SU-DHL-6 (cell line): ENCODE results near the gene ENOX1.

Experiments
- H2AFZ ChIP-seq: fragments of 200-600 bp; sonication (generic); 2 replicates; pipeline ENCODE4 v1.6.1; 2014; ENCODE audit warnings: low read depth, mild to moderate bottlenecking, moderate library complexity, mixed read lengths, antibody characterized with exemption, low read length; ENCODE audit not compliant: severe bottlenecking
- H3F3A ChIP-seq: fragments of 200-600 bp; shearing (Covaris generic); 2 replicates; pipeline ENCODE4 v1.6.0; 2016; ENCODE audit warnings: antibody characterized with exemption, mild to moderate bottlenecking; ENCODE audit not compliant: insufficient read depth
- H3K27ac ChIP-seq: fragments of 200-600 bp; sonication (generic); 2 replicates; pipeline ENCODE4 v1.5.1; 2016; ENCODE audit warnings: low read depth, mild to moderate bottlenecking, low read length, moderate library complexity, mixed read lengths
- H3K27me3 ChIP-seq: fragments of 200-600 bp; sonication (generic), shearing (Covaris generic); 2 replicates; pipeline ENCODE4 v1.6.0; 2014; ENCODE audit warnings: mild to moderate bottlenecking, low read length
- H3K36me3 ChIP-seq: fragments of 200-600 bp; sonication (generic); 2 replicates; pipeline ENCODE4 v1.6.1; 2014; ENCODE audit warnings: mild to moderate bottlenecking, low read length, mixed read lengths
- H3K4me2 ChIP-seq: fragments of 300-600, 200-600 bp; shearing (Covaris generic), sonication (generic); 2 replicates; pipeline ENCODE4 v1.6.0; 2014; ENCODE audit warnings: low read length, low read depth, mild to moderate bottlenecking; ENCODE audit not compliant: poor library complexity, severe bottlenecking
- H3K4me3 ChIP-seq: fragments of 200-600 bp; sonication (generic); 2 replicates; pipeline ENCODE4 v1.5.1; 2014; ENCODE audit warnings: antibody characterized with exemption, low read length, mild to moderate bottlenecking, mixed read lengths; ENCODE audit not compliant: insufficient read depth, poor library complexity, severe bottlenecking
- H3K79me2 ChIP-seq: fragments of 200-600 bp; sonication (generic); 2 replicates; pipeline ENCODE4 v1.6.1; 2014; ENCODE audit warnings: mild to moderate bottlenecking, low read length, moderate library complexity; ENCODE audit not compliant: insufficient read depth
- H3K9ac ChIP-seq: fragments of 200-600 bp; sonication (generic); 2 replicates; pipeline ENCODE4 v1.7.0; 2014; ENCODE audit warnings: mild to moderate bottlenecking, low read length
- H3K9me2 ChIP-seq: fragments of 200-600 bp; sonication (generic); replicated peaks from 2 replicates; pipeline ENCODE4 v1.6.1; 2014; ENCODE audit warnings: low read length; ENCODE audit not compliant: insufficient read depth
- H3K9me3 ChIP-seq: fragments of 200-600 bp; sonication (generic); 2 replicates; pipeline ENCODE4 v1.6.1; 2014; ENCODE audit warnings: low read length, mixed read lengths; ENCODE audit not compliant: insufficient read depth
- H4K20me1 ChIP-seq: fragments of 200-600 bp; sonication (generic); 2 replicates; pipeline ENCODE4 v1.6.1; 2014; ENCODE audit warnings: low read depth, mild to moderate bottlenecking, antibody characterized with exemption, low read length, moderate library complexity, mixed read lengths
- EZH2phosphoT487 ChIP-seq: fragments of 200-600 bp; sonication (generic), shearing (Covaris generic); conservative IDR thresholded peaks from 2 replicates; pipeline ENCODE4 v1.6.1; 2018; ENCODE audit warnings: mild to moderate bottlenecking, antibody characterized with exemption, low read length, moderate library complexity, mixed read lengths
- TF ChIP-seq, protein P1 (sequence below): fragments of 200-600 bp; sonication (generic); IDR thresholded peaks from one replicate; pipeline ENCODE4 v1.5.1; 2017; ENCODE audit warnings: antibody characterized with exemption, mild to moderate bottlenecking, low read length, moderate library complexity; ENCODE audit not compliant: insufficient read depth, poor library complexity, severe bottlenecking

Gene ENOX1

DNA sequence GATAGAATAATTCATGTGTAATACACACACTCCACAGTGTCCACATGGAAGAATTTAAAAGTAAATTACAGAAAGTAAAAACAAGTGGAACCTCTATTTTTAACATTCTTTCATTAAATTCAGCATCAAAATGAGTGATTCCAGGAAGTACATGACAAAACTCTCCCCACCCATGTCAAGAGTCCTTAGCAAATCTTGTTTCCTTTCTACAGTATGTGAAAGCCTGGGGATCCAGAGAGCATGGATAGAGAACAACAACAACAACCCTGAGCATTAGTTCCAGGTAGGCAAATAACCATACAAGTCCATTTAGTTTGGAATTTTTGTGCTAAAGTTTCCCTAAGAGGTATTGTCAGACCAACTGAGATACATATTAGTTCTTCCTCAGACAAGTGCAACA is 267.9 kb downstream of the ENOX1 start:
- Histone ChIP-seq H3K27ac (no peak overlapping the region), H2AFZ (no peak overlapping the region), H3K27me3 (no peaks in the 10 kb centered on the region), H3K4me2 (no peak overlapping the region), H3K36me3 (no peaks in the 10 kb centered on the region), H3K9me2 (no peaks in the 10 kb centered on the region), H3K4me3 (no peak overlapping the region), H4K20me1 (no peaks in the 10 kb centered on the region), H3K9ac (no peak overlapping the region), H3F3A (no peaks in the 10 kb centered on the region), H3K79me2 (no peaks in the 10 kb centered on the region), H3K9me3 (no peaks in the 10 kb centered on the region)
- TF ChIP-seq, protein P1, sequence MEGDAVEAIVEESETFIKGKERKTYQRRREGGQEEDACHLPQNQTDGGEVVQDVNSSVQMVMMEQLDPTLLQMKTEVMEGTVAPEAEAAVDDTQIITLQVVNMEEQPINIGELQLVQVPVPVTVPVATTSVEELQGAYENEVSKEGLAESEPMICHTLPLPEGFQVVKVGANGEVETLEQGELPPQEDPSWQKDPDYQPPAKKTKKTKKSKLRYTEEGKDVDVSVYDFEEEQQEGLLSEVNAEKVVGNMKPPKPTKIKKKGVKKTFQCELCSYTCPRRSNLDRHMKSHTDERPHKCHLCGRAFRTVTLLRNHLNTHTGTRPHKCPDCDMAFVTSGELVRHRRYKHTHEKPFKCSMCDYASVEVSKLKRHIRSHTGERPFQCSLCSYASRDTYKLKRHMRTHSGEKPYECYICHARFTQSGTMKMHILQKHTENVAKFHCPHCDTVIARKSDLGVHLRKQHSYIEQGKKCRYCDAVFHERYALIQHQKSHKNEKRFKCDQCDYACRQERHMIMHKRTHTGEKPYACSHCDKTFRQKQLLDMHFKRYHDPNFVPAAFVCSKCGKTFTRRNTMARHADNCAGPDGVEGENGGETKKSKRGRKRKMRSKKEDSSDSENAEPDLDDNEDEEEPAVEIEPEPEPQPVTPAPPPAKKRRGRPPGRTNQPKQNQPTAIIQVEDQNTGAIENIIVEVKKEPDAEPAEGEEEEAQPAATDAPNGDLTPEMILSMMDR = no peak
- no peak for TF ChIP-seq EZH2phosphoT487

DNA sequence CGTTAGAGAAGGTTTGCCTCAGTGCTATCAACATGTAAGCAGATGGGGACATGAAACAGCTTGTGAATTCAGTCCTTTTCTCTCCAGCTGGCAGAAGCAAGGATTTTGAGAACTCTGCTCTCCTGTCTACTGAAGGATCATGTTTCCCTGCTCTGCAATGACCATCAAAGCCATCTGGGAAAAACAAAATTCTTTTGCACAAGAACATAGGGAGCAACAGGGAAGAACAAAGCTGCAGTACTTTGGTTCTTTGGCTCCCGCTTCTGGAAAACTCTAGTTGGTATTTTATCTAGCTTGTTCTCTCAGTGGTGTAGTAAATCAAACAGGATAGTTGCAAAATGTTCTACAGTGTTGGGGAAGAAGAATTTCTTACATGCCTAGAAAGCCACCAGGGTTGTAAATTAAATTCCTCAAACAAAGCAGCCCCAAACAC is 270.4 kb downstream of the ENOX1 start:
- Histone ChIP-seq H3K27me3 (no peaks in the 10 kb centered on the region), H3F3A (no peaks in the 10 kb centered on the region), H3K4me2 (no peak overlapping the region), H4K20me1 (no peaks in the 10 kb centered on the region), H3K27ac (no peak overlapping the region), H3K4me3 (no peak overlapping the region), H3K79me2 (no peaks in the 10 kb centered on the region), H3K9me3 (no peaks in the 10 kb centered on the region), H3K36me3 (no peaks in the 10 kb centered on the region), H3K9me2 (no peaks in the 10 kb centered on the region), H2AFZ (no peak overlapping the region), H3K9ac (no peak overlapping the region)
- TF ChIP-seq EZH2phosphoT487 = no peak
- TF ChIP-seq, protein P1 = no peak

DNA sequence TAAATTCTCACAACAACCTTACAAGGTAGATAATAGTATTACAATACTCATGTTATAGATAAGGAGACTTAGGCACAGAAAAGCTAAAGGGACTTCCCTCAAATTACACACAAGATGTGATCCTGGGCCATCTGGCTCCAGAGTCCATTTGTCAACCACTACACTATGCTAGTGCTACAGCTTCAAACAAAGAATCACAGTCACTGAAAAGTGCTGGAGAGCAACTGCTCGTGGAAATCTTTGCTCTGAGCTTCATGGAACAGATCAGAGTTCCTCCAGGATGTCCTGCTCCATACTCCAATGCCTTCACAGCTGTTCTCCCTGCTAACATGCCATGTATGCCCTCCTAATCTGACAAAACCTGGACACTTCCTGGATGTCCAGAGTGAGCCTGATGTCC is 271.2 kb downstream of the ENOX1 start:
- H3K27me3 ChIP-seq = no peaks in the 10 kb centered on the region
- no peak overlapping the region for H3K9ac ChIP-seq
- no peaks in the 10 kb centered on the region for H3F3A ChIP-seq
- no peak for TF ChIP-seq EZH2phosphoT487
- TF ChIP-seq, protein P1 = no peak
- H3K27ac ChIP-seq = no peak overlapping the region
- no peaks in the 10 kb centered on the region for H4K20me1 ChIP-seq
- no peaks in the 10 kb centered on the region for H3K9me3 ChIP-seq
- no peak overlapping the region for H3K4me3 ChIP-seq
- no peak overlapping the region for H3K4me2 ChIP-seq
- no peaks in the 10 kb centered on the region for H3K9me2 ChIP-seq
- no peak overlapping the region for H2AFZ ChIP-seq
- H3K79me2 ChIP-seq = no peaks in the 10 kb centered on the region
- H3K36me3 ChIP-seq = no peaks in the 10 kb centered on the region

DNA sequence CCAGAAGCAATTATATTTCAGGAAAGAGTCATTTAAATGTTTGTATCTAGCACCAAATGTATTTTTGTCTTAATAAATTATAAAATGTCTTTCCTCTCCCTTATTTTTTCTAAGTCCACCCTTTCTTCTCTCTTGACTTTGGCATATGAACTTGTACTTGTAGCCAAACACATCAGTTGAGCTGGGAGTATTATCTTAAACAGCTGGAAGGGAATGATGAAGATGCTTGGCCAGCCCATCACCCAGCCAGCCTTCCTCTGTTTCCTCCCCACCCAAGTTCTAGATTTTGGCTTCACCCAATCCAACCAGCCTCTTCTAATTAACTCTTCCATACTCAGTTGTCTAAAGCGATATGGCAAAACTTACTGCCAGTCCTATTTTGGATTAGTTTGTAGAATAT is 272.5 kb downstream of the ENOX1 start:
- no peaks in the 10 kb centered on the region for H3K9me3 ChIP-seq
- H3K4me3 ChIP-seq = no peak overlapping the region
- H3F3A ChIP-seq = no peaks in the 10 kb centered on the region
- H3K9me2 ChIP-seq = no peaks in the 10 kb centered on the region
- H3K27me3 ChIP-seq = no peaks in the 10 kb centered on the region
- H3K79me2 ChIP-seq = no peaks in the 10 kb centered on the region
- TF ChIP-seq, protein P1 = no peak
- TF ChIP-seq EZH2phosphoT487 = no peak
- H3K36me3 ChIP-seq = no peaks in the 10 kb centered on the region
- H3K27ac ChIP-seq = no peak overlapping the region
- no peaks in the 10 kb centered on the region for H4K20me1 ChIP-seq
- H3K9ac ChIP-seq = no peak overlapping the region
- no peak overlapping the region for H2AFZ ChIP-seq
- H3K4me2 ChIP-seq = no peak overlapping the region
